Measurements from ENCODE around the gene SMG9. TPM values are rescaled to one million over a fixed set of nuclear protein-coding genes. Genes with fewer than 3 reads are reported as not detected.

The SMG9 gene
- total and polyA plus RNA-seq, 2 experiments from 2014 or later = 54.1 to 59.5 TPM

- Histone ChIP-seq H3K27me3 (no peaks in the 10 kb centered on the region), H3K4me1 (ENCODE audit: low read depth) (no peaks in the 10 kb centered on the region), H3K4me3 (no peak overlapping the region), H3K27ac (no peak overlapping the region), H3K36me3 (peaks cover 42% of the 10 kb centered on the region), H3K9me3 (ENCODE audit: low read depth) (no peaks in the 10 kb centered on the region)
- no peak for TF ChIP-seq CTCF (IDR thresholded peaks at IDR 0.05; ENCODE audit: low read depth, low read length)
- DNase-seq (ENCODE audit: low read depth in 1 of 2, low spot score in 1 of 2) = peak in 1 of 2 donors; percentile 81
These were observed 11.7 kb downstream of the SMG9 start for GRCh38 chr19:43743059-43743458.

GRCh38 chr19:43741075-43741825, 13.5 kb downstream of the SMG9 start:
- TF ChIP-seq CTCF (IDR thresholded peaks at IDR 0.05; ENCODE audit: low read depth, low read length) = no peak
- peaks cover 48% of the 10 kb centered on the region for H3K36me3 ChIP-seq
- no peaks in the 10 kb centered on the region for H3K4me1 ChIP-seq (ENCODE audit: low read depth)

GRCh38 chr19:43739439-43740235, 15.1 kb downstream of the SMG9 start:
- Histone ChIP-seq H3K27ac (no peak overlapping the region), H3K9me3 (ENCODE audit: low read depth) (no peaks in the 10 kb centered on the region), H3K27me3 (no peaks in the 10 kb centered on the region), H3K4me3 (no peak overlapping the region), H3K4me1 (ENCODE audit: low read depth) (no peaks in the 10 kb centered on the region), H3K36me3 (peaks cover 49% of the 10 kb centered on the region)
- TF ChIP-seq CTCF (IDR thresholded peaks at IDR 0.05; ENCODE audit: low read depth, low read length) = no peak
- no peak for DNase-seq (ENCODE audit: low read depth in 1 of 2, low spot score in 1 of 2)

More at GRCh38 chr19:43741075-43741825, 13.5 kb downstream of the SMG9 start:
- H3K4me3 ChIP-seq = no peak overlapping the region
- no peaks in the 10 kb centered on the region for H3K27me3 ChIP-seq
- H3K27ac ChIP-seq = no peak overlapping the region
- no peak for DNase-seq (ENCODE audit: low read depth in 1 of 2, low spot score in 1 of 2)
- H3K9me3 ChIP-seq (ENCODE audit: low read depth) = no peaks in the 10 kb centered on the region

- no peak for TF ChIP-seq CTCF (IDR thresholded peaks at IDR 0.05; ENCODE audit: low read depth, low read length)
- H3K4me1 ChIP-seq (ENCODE audit: low read depth) = no peaks in the 10 kb centered on the region
- no peak for DNase-seq (ENCODE audit: low read depth in 1 of 2, low spot score in 1 of 2)
- H3K4me3 ChIP-seq = no peak overlapping the region
- H3K27me3 ChIP-seq = no peaks in the 10 kb centered on the region
- no peaks in the 10 kb centered on the region for H3K9me3 ChIP-seq (ENCODE audit: low read depth)
- no peak overlapping the region for H3K27ac ChIP-seq
- peaks cover 48% of the 10 kb centered on the region for H3K36me3 ChIP-seq
These were observed 16.0 kb downstream of the SMG9 start for GRCh38 chr19:43738780-43739211.

GRCh38 chr19:43735957-43736356, 18.8 kb downstream of the SMG9 start:
- peaks cover 44% of the 10 kb centered on the region for H3K36me3 ChIP-seq
- no peaks in the 10 kb centered on the region for H3K4me1 ChIP-seq (ENCODE audit: low read depth)
- DNase-seq (ENCODE audit: low read depth in 1 of 2, low spot score in 1 of 2) = no peak
- H3K27me3 ChIP-seq = no peaks in the 10 kb centered on the region
- H3K9me3 ChIP-seq (ENCODE audit: low read depth) = no peaks in the 10 kb centered on the region
- no peak for TF ChIP-seq CTCF (IDR thresholded peaks at IDR 0.05; ENCODE audit: low read depth, low read length)
- no peak overlapping the region for H3K4me3 ChIP-seq
- H3K27ac ChIP-seq = no peak overlapping the region
